Effector memory CD4-positive, alpha-beta T cell (primary cell): ENCODE results near the gene FBL.
"Not testable (repeated sequence)": the region's sequence is repeated elsewhere in the genome, so short reads cannot be mapped to it uniquely, and the experiment has no call there.

Experiments used
- DNase-seq, 3 donors: peaks; one replicate each; pipeline ENCODE4 v3.0.0-alpha.2; 2020
- H3K27ac ChIP-seq: 2 replicates; pipeline ENCODE4 v1.7.0; 2013; ENCODE audit warnings: mild to moderate bottlenecking, low read length, moderate library complexity; ENCODE audit not compliant: insufficient read depth, poor library complexity, severe bottlenecking
- H3K27me3 ChIP-seq: replicated peaks from 2 replicates; pipeline ENCODE4 v1.7.0; 2013; ENCODE audit warnings: mild to moderate bottlenecking, low read length; ENCODE audit not compliant: insufficient read depth, control insufficient read depth, poor library complexity, severe bottlenecking
- H3K36me3 ChIP-seq: 2 replicates; pipeline ENCODE4 v1.7.0; 2013; ENCODE audit warnings: mild to moderate bottlenecking, low read length, moderate library complexity; ENCODE audit not compliant: control insufficient read depth, insufficient read depth
- H3K4me1 ChIP-seq: 2 replicates; pipeline ENCODE4 v1.7.0; 2013; ENCODE audit warnings: low read length, mild to moderate bottlenecking; ENCODE audit not compliant: control insufficient read depth, insufficient read depth, poor library complexity, severe bottlenecking
- H3K4me3 ChIP-seq: 2 replicates; pipeline ENCODE4 v1.7.0; 2013; ENCODE audit warnings: low read length, low read depth, mild to moderate bottlenecking; ENCODE audit not compliant: insufficient read depth, poor library complexity, severe bottlenecking
- H3K9me3 ChIP-seq: 2 replicates; pipeline ENCODE4 v1.7.0; 2013; ENCODE audit warnings: mild to moderate bottlenecking, low read length, moderate library complexity; ENCODE audit not compliant: control insufficient read depth
- total RNA-seq, 3 donors: gene quantifications; one replicate each; lab custom pipeline; 2026; lab: John Stamatoyannopoulos, UW

The FBL gene
- 72.8 to 89.3 (median 79.5) reads per million in 3 donors for total RNA-seq

DNA sequence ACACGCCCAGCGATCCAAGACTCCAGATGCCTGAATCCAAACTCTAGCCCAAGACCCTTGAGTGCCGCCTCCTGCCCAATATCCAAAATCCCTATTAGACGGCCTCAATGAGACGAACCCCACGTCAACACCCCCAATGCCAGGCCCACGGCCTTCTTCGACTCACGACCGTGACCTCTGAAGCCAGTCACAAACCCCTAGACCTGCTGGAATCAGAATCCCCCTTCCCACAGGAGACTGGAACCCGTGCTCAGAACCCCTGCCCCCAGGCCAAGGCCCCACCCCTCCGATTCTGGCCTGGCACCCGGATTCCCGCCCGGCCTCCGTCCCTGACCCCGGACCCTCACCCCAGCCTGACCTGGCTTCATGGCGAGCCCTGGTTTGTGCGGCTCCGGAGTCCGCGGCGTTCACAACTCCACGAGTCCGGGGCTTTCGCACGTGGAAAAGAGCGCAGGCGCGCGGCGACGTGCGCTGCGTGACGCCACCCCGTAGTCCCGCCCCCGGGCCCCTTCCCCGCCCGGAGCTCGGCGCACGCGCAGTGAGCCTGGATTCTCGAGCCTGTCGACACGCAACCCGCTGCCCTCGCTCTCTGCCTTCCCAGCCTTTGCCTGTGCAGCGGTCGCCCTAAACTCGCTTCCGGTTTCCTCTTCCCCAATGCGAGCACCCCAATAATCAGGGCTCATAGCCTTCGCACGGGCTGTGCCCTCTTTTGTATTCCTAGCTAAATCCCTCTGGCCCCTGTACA lies at the start of gene FBL:
Gene FBL, minus strand, starts transcription at position 447 of the 745 bp plus-strand sequence. Its CDS starts 79 bp downstream, at position 368.
- Histone ChIP-seq H3K27me3 (no peaks in the 10 kb centered on the region), H3K36me3 (no peaks in the 10 kb centered on the region), H3K27ac (peak within 1 kb of the TSS; percentile 87), H3K9me3 (no peaks in the 10 kb centered on the region), H3K4me3 (peak within 1 kb of the TSS; percentile 59), H3K4me1 (peaks cover 28% of the 10 kb centered on the region)
- DNase-seq, result peak; percentile 92 to 97 (median 94)

DNA sequence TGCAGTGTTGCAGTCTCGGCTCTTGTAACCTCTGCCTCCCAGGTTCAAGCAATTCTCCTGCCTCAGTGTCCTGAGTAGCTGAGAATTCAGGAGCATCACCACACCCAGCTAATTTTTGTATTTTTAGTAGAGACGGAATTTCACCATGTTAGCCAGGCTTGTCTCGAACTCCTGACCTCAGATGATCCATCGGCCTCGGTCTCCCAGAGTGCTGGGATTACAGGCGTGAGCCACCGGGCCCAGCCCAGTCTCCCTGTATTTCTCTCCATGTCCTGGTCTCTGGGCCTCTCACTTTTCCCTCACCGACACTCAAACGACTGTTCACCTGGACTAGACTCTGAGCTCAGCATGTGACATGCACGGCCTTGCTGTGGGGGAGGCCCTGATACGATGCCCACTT lies 48.9 kb upstream of the FBL start:
- not testable (repeated sequence) for H3K4me1 ChIP-seq, H3K4me3 ChIP-seq, DNase-seq, H3K9me3 ChIP-seq, H3K27me3 ChIP-seq, H3K36me3 ChIP-seq, H3K27ac ChIP-seq

DNA sequence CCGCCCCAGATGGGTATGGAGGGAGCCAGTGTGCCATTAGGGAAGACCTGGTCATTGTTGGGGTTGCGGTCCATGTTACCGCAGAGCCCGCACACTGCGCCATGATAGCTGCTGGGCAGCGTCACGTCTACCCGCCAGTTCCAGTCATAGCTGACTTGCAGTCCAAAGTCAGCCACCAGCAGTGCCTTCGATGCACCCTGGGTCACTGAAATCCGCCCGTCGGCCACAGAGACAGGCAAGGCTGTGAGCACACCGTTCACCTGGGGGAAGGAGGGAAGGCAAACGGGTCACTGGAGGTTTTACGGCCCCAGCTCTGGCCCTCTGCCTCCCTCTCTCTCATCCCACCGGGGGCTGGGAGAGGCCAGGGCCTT lies 48.0 kb upstream of the FBL start:
- H3K4me1 ChIP-seq, H3K27ac ChIP-seq, H3K9me3 ChIP-seq, H3K4me3 ChIP-seq, H3K36me3 ChIP-seq, H3K27me3 ChIP-seq, DNase-seq: not testable (repeated sequence)

DNA sequence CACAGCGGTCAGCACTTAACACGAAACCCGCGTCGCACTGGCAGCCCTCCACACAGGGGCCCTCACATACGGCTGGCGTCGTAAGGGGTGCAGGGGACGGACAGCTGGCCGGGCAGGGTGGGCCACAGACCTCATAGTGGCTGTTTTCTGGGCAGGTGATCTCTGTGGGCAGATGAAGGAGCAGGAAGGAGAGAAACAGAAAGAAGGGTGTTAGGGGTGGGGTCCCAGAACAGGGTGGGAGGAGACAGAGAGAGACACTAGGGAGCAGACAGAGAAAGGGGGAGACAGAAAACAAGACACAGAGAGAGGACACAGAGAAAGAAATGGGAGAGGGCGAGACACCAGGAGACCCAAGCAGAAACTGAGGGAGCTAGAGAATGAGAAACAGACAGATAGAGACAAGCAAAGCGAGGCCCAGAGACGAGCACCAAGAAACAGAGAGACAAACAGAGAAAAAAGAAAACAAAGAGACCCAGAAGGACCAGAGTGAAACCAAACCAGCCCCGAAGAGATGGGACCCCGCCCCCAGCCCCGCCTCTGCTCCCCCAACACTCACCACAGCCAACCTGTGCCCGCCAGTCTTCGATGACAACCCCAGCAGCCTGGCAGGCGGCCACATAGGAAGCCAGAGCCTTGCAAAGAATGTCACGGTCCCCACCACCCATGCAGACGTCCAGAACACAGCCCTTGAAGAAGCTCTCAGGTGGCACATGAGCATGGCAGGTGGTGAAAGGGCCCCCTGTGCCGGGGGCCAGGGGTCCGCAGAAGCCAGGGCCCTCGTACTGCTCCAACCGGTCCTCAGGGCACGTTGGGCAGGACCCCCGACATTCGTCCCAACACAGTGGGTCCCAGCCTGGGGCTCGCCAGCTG lies 47.4 kb upstream of the FBL start:
- peak in 1 of 3 donors; percentile 33 for DNase-seq
- not testable (repeated sequence) for H3K36me3 ChIP-seq, H3K4me1 ChIP-seq, H3K4me3 ChIP-seq, H3K27me3 ChIP-seq, H3K27ac ChIP-seq, H3K9me3 ChIP-seq

DNA sequence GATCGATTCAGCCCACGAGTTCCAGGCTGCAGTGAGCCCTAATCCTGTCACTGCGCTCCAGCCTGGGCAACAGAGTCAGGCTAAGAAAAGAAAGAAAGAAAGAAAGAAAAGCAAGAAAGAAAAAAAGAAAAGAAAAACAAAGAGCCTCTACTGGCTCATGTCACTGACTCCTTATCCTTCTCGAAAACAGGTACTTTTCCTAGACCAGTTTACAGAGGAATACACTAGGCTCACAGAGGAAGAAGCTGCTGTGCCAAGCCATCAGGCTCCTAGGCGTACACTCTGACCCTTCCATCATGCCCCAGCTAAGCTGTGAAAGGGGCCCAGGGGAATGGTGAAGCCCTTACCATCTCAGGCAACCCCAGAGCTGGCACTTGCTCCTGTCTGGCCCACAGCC lies 46.3 kb upstream of the FBL start:
- H3K4me1 ChIP-seq, DNase-seq, H3K27ac ChIP-seq, H3K4me3 ChIP-seq, H3K9me3 ChIP-seq, H3K36me3 ChIP-seq, H3K27me3 ChIP-seq: not testable (repeated sequence)

DNA sequence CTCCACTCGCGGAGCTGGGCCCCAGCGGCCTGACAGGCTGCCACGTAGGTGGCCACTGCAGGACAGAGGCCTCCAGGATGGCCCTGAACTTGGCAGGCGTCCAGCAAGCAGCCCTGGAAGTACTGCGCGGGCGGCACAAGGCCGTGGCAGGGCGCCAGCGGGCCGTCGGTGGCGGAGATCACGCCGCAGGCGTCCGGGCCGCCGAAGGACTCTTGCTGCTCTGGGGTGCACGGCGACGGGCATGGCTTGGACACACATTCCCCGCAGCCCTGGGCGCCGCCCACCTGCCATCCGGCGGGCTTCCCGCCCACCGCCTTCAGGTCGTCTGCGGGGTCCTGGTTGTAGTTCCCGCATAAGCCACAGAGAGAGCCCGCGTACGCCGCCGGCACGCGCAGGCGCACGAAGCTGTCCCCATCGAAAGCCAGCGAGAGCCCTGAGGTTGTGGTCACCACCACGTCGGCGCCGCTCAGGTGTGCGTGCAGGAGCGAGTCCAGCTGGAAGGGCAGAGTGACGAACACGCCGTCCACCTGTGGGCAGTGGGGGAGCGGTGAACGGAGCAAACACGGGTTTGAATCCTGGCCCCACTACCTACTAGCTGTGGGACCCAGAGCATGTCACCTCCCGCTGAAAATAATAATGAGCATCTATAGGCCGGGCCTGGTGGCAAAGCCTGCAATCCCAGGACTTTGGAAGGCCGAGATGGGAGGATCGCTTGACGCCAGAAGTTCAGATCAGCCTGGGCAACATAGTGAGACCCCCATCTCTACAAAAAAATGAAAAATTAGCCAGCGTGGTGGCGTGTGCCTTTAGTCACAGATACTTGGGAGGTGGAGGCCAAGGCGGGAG lies 45.7 kb upstream of the FBL start:
- H3K4me3 ChIP-seq, H3K27me3 ChIP-seq, H3K36me3 ChIP-seq, H3K4me1 ChIP-seq, H3K27ac ChIP-seq, DNase-seq, H3K9me3 ChIP-seq: not testable (repeated sequence)

- no peaks in the 10 kb centered on the region for H3K27me3 ChIP-seq
- no peaks in the 10 kb centered on the region for H3K9me3 ChIP-seq
- no peaks in the 10 kb centered on the region for H3K4me1 ChIP-seq
- H3K4me3 ChIP-seq, result no peak overlapping the region
- H3K27ac ChIP-seq, result no peak overlapping the region
- DNase-seq, result no peak
- H3K36me3 ChIP-seq, result no peaks in the 10 kb centered on the region
Observed at GRCh38 chr19:39890755-39891551, 44.8 kb upstream of the FBL start.

DNA sequence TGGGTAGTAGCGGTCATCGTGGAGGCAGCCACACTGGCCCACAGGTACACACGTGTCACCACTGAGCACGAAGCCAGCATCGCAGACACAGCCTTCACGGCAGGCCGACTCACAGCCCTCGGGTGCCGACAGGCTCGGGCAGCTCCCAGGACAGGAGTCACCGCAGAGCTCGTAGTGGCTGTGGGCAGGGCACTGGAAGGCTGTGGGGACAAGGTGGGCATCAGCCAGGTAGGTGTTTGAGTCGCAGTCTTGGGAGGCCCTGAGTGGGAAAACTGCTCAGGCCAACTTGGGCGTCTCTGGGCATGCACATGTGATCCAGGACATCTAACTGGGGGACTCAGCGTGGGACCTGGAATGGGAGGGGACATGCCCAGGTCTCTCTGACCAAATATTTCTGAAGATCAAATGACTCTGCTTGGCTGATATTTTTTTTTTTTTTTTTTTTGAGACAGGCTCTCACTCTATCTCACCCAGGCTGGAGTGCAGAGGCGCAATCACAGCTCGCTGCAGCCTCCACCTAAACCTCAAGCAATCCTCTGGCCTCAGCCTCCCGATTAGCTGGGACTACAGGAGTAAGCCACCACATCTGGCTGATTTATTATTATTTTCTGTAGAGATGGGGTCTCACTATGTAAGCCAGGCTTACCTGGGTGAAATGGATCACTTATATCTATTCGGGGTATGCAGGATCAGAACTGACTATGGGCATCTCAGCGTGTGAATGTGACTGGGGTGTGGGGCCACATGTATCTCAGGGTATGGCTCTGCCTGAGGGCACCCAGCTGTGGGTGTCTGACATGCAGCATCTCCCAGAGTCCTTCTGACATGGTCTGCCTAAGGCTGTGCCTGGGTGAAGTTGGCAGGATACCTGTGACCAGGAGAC lies 43.9 kb upstream of the FBL start:
- not testable (repeated sequence) for DNase-seq, H3K4me3 ChIP-seq, H3K27me3 ChIP-seq

More for the DNA sequence above, 43.9 kb upstream of the FBL start:
- not testable (repeated sequence) for H3K27ac ChIP-seq, H3K36me3 ChIP-seq, H3K4me1 ChIP-seq, H3K9me3 ChIP-seq
